Stimulated activated CD8-positive, alpha-beta memory T cell treated with anti-CD3 and anti-CD28 coated beads, Interleukin-4, amount 100 ng/mL, for 24 hours (primary cell): ENCODE results near the gene SOAT2.

ENCODE experiments used
- DNase-seq: peaks from one replicate; pipeline ENCODE4 v3.0.0-alpha.2; 2020; ENCODE audit warnings: low read depth

The SOAT2 gene

GRCh38 chr12:53065470-53065869 lies 37.8 kb upstream of the SOAT2 start:
- no peak for DNase-seq

GRCh38 chr12:53065975-53066931 lies 37.0 kb upstream of the SOAT2 start:
- peak; percentile 39 for DNase-seq

GRCh38 chr12:53067074-53067992 lies 36.0 kb upstream of the SOAT2 start:
- DNase-seq, result no peak

GRCh38 chr12:53067993-53068770 lies 35.1 kb upstream of the SOAT2 start:
- no peak for DNase-seq

- no peak for DNase-seq
Measured at GRCh38 chr12:53068811-53069585, 34.3 kb upstream of the SOAT2 start.

- DNase-seq, result no peak
Measured at GRCh38 chr12:53069621-53070410, 33.5 kb upstream of the SOAT2 start.

- no peak for DNase-seq
Measured at GRCh38 chr12:53070877-53071492, 32.3 kb upstream of the SOAT2 start.

- DNase-seq, result no peak
Measured at GRCh38 chr12:53071591-53072551, 31.4 kb upstream of the SOAT2 start.

GRCh38 chr12:53073881-53074280 lies 29.4 kb upstream of the SOAT2 start:
- no peak for DNase-seq

- no peak for DNase-seq
Measured at GRCh38 chr12:53074283-53074998, 28.8 kb upstream of the SOAT2 start.

- DNase-seq, result no peak
Measured at GRCh38 chr12:53074999-53075370, 28.3 kb upstream of the SOAT2 start.

- no peak for DNase-seq
Measured at GRCh38 chr12:53076461-53076860, 26.8 kb upstream of the SOAT2 start.

- DNase-seq, result no peak
Measured at GRCh38 chr12:53077030-53077429, 26.3 kb upstream of the SOAT2 start.

GRCh38 chr12:53078425-53079225 lies 24.7 kb upstream of the SOAT2 start:
- no peak for DNase-seq

- DNase-seq, result peak; percentile 91
Measured at GRCh38 chr12:53079226-53080117, 23.8 kb upstream of the SOAT2 start, which contains the start of gene SPRYD3. Gene SPRYD3 (minus strand): TSS chr12:53079390. CDS start chr12:53079333, 57 bp downstream.

GRCh38 chr12:53082637-53083175 lies 20.6 kb upstream of the SOAT2 start:
- DNase-seq, result no peak
